Body of pancreas (tissue), 4 donors: ENCODE measurements around the gene SREBF1.

ENCODE experiments used
- POLR2A ChIP-seq, 3 donors: fragments of 450-650 bp; IDR thresholded peaks; one replicate each; pipeline ENCODE4 v1.6.1; 2016; ENCODE audit warnings: antibody characterized with exemption in 3 of 3, mild to moderate bottlenecking in 2 of 3
- TF ChIP-seq, protein P1 (sequence below), 7 experiments: fragments of 450-650 bp in 4 of 7; fragments of 200-600 bp in 3 of 7; sonication (generic) in 3 of 7; IDR thresholded peaks; one replicate each; pipeline ENCODE4 v1.5.1; 2016 to 2019; ENCODE audit warnings: antibody characterized with exemption in 7 of 7

DNA sequence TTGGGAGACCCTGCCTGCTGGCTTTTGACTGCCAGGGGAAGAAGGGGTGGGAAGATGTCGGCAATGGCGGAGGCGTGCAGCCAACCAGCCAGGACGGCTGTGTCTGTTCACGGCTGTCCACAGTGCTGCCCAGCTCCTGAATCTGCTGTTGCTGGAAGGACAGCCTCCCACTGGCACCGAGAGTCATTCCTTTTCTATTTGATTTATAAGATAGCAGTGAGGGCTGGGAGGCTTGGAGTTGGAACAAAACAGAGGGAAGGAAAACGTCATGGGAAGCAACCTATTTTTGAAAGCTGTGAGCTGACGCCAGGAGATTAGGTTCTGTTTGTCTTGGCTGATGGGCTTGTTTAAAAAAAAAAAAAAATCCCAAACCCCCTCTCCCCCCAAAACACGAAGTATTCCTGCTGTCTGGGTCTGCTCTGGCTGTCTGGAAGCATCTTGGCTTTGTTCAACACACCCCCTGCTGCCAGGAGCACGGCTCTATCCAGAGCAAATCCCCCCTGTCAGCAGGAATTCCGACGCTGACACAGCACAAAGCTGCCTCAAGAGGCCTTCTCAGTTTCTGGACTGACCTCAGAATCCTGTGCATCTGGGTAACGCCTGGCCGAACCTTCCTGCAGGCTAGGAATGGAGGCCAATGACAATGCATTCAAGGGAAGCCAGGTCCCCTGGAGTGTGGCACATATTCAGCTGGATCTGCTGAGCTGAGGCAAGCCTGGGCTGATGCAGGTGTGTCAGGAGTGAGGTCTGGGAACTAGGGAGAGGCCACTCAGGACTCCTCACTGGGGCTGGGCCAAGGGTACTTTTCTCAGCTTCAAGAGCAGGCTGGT is 41.0 kb upstream of the SREBF1 start:
- TF ChIP-seq, protein P1, sequence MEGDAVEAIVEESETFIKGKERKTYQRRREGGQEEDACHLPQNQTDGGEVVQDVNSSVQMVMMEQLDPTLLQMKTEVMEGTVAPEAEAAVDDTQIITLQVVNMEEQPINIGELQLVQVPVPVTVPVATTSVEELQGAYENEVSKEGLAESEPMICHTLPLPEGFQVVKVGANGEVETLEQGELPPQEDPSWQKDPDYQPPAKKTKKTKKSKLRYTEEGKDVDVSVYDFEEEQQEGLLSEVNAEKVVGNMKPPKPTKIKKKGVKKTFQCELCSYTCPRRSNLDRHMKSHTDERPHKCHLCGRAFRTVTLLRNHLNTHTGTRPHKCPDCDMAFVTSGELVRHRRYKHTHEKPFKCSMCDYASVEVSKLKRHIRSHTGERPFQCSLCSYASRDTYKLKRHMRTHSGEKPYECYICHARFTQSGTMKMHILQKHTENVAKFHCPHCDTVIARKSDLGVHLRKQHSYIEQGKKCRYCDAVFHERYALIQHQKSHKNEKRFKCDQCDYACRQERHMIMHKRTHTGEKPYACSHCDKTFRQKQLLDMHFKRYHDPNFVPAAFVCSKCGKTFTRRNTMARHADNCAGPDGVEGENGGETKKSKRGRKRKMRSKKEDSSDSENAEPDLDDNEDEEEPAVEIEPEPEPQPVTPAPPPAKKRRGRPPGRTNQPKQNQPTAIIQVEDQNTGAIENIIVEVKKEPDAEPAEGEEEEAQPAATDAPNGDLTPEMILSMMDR (IDR thresholded peaks at IDR 0.05), result peak in 1 of 7 experiments; percentile 21
- peak in 2 of 3 donors; percentile 64 to 69 for TF ChIP-seq POLR2A (IDR thresholded peaks at IDR 0.05)
